Measurements from ENCODE around the gene ABL2.

- no peak for TF ChIP-seq CTCF (IDR thresholded peaks at IDR 0.05)
- no peak for TF ChIP-seq POLR2AphosphoS5 (IDR thresholded peaks at IDR 0.05)
- no peak for TF ChIP-seq POLR2A (IDR thresholded peaks at IDR 0.05; ENCODE audit: low read depth)
- TF ChIP-seq EP300 (IDR thresholded peaks at IDR 0.05): no peak
Observed at GRCh38 chr1:179089827-179090482, 139.5 kb downstream of the ABL2 start.
